GM18502 (cell line): Measurements from ENCODE around the gene MAEL.
"Not testable (repeated sequence)": the region's sequence is repeated elsewhere in the genome, so short reads cannot be mapped to it uniquely, and the experiment has no call there.

Experiments
- ATAC-seq: cut with Tn5 transposase; IDR thresholded peaks from one replicate; pipeline ENCODE4 v1.9.1; 2021; ENCODE audit warnings: mild to moderate bottlenecking; ENCODE audit not compliant: unreplicated experiment, poor library complexity

The MAEL gene

GRCh38 chr1:166975361-166976129 is 13.5 kb upstream of the MAEL start, which contains the start of gene ILDR2:
Gene ILDR2 (minus strand): TSS chr1:166975540. CDS start chr1:166975268, 272 bp downstream.
- peak; percentile 72 for ATAC-seq

DNA sequence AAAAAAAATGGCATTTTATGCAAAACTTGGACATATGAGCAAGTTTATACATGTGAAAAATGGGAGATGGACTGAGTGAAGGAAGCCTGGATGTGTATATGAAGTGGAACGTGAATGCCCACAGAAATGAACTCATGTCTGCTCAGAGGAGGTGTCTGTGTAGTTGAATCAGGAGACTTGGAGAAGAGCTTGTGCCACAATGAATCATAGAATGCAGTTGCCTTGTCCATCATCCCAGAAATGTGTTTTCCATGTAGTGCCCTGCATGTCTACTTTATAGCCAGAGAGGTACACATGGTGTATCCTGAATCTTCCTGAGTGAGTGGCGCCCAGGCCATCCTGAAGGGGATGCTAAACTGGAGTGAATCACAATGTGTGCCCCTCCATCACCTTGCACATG is 11.1 kb upstream of the MAEL start:
- no peak for ATAC-seq

GRCh38 chr1:166978821-166979220 is 10.3 kb upstream of the MAEL start:
- peak; percentile 48 for ATAC-seq

DNA sequence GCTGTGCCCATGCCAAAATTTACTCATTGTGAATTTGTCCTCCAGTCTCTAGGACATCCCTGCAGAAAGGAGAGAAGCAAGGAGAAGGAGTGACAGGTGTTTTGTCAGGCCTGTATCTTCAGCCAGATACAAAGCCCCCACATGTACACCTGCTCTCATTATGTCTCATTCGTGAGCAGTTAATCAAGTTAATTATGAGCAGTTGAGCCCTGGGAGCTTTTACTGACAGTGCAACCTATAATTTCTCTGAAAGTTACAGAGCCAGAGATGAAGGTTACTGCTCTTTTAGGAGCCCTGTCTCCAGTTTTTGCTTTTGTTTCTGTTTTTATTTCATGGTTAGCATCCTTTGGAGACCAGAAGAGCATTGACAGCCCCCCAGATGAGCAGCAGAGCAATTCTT is 8.7 kb upstream of the MAEL start:
- no peak for ATAC-seq

GRCh38 chr1:166980818-166981217 is 8.3 kb upstream of the MAEL start:
- ATAC-seq: no peak

DNA sequence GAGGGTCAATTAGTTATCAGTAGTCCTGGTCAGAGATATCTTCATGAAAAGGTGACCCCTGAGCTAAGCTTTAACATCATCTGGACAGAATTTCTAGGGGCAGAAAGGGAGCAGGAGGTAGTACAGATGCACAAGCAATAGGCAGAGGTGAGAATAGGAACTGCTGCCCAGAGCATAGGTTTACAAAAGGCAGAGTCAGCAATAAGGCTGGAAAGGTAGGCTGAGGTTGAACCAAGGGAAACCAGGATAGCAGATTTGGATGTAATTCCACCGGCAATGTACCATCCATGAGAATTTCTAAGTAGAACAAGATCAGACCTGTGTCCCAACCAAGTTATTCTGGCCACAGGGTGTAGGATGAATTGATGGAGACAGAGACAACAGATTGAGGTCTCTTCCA is 7.5 kb upstream of the MAEL start:
- no peak for ATAC-seq

- ATAC-seq: peak; percentile 38
Observed at GRCh38 chr1:166999075-166999474, 10.0 kb downstream of the MAEL start.

DNA sequence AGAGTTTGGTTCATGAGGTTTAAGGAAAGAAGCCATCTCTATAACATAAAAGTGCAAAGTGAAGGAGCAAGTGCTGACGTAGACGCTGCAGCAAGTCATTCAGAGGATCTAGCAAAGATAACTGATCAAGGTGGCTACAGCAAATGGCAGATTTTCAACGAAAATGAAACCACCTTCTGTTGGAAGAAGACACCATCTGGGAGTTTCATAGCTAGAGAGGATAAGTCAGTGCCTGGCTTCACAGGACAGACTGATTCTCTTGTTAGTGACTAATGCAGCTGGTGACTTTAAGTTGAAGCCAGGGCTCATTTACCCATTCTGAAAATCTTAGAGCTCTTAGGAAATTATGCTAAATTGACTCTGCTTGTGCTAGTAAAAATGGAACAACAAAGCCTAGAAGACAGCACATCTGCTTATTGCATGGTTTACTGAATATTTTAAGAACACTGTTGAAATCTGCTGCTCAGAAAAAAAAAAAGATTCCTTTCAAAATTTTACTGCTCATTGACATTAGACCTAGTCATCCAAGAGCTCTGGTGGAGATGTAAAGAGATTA is 10.5 kb downstream of the MAEL start:
- peak; percentile 66 for ATAC-seq

- ATAC-seq: no peak
Observed at GRCh38 chr1:167000546-167000945, 11.5 kb downstream of the MAEL start.

DNA sequence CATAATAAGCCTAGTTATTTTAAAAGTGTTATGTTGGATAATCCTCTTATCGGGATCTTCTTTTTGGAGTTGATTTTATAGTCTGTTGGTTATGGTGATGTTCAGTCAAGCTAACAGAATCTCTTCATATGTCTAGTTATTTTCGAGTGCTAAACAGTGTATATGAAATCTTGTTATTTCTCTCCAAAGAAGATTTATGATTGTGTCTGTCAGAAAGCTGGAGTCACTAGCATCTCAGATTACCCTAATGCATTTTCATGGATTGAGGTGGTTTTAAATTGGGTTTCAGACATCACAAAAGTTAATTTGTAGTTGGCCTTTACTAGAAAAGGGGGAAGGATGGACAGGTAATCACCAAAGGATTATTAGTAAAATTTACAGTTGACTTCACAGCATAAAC is 13.3 kb downstream of the MAEL start:
- no peak for ATAC-seq

DNA sequence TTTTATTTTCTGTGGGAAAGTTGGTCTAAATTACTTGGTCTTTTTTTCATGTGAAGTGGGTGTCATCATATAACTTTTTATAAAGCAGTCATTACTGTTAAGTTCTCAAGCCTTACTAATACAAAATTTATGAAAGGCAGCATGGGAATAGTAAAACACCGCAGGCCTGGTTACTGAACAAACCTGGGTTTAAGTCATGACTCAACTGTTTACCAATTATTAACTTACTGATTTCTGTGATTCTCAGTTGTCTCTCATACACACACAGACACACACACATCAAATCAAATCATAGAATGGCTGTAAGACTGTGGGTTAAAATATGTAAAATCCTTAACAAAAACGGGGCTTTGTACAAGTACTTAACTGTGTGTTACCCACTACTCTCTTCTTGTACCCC is 14.6 kb downstream of the MAEL start:
- ATAC-seq: no peak

- ATAC-seq: no peak
Observed at GRCh38 chr1:167011560-167012191, 22.6 kb downstream of the MAEL start.

DNA sequence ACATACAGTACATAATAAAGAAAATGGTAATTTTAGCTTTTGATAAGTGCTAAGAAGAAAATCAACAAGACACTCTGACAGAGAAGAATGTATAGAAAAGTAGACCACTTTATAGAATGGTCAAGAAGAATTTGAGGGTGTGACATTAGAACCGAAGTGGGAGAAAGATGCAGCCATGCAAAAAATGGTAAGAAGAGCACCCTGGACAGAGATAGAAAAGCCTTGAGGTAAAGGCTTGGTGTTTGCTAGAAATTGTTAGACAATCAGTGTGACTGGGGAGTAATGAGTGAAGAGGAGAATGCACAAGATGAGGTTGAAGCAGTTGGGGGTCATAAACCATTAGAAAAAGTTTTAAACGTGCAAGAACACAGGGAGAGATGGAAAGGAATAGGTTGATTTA is 23.5 kb downstream of the MAEL start:
- no peak for ATAC-seq

- ATAC-seq: no peak
Observed at GRCh38 chr1:167013108-167013929, 24.2 kb downstream of the MAEL start.

DNA sequence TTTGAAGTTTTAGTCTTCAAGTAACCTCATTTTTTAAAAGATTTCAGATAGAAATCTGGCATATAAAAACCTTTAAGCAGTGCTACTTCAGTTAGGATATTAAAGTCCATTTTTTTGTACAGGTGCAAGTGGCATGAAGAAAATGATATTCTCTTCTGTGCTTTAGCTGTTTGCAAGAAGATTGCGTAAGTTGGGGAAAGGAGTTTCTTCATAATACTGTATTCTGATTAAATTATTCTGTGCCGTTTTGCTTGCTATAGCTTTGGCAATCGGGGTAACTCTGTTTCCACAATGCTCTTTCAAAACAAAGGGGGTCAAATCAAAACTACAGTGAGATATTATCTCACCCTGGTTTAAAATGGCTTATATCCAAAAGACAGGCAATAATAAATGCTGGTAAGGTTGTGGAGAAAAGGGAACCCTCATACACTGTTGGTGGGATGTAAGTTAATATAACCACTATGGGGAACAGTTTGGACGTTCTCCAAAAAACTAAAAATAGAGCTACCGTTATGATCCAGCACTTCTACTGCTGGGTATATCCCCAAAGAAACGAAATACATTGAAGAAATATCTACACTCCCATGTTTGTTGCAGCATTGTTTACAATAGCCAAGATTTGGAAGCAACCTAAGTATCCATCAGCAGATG is 27.1 kb downstream of the MAEL start:
- ATAC-seq: no peak

DNA sequence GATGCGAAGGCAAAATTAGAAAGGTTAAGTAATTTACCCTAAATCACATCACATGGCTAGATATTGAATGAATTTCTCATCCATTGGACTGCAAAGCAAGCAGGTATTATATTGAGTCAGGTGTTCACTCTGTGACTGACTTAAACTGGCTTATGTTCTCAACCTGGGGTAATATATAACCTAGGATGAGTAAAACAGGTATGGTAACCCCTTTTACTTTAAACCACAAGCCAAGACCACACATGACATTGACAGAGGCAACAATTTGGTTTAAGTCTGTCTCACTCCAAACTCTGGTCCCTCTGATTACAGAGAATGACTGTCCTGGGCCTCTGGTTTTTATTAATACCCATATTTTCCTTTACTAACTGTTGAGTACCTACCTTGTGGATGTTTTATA is 33.3 kb downstream of the MAEL start:
- no peak for ATAC-seq

- ATAC-seq: not testable (repeated sequence)
Observed at GRCh38 chr1:167029553-167029952, 40.5 kb downstream of the MAEL start.

GRCh38 chr1:167033646-167034045 is 44.6 kb downstream of the MAEL start:
- no peak for ATAC-seq

GRCh38 chr1:167043752-167044488 is 54.8 kb downstream of the MAEL start:
- ATAC-seq: peak; percentile 99

DNA sequence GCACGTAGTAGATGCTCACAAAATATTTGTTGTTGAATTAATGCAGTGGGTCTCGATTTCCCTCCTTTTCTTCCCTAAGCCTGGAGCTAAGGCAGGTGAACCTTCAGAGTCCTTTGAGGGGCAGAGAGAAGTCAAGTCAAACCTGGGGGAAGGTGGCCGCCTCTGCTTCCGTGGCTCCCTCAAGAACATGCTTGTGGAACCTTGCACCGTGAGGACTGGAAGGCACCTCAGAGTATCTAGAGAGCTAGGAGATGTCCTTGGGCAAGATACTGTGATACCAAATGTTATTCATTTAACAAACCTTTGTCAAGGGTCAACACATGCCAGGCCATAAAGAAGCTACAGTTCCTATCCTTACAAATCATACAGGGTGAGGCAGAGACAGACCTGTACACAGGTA is 62.8 kb downstream of the MAEL start:
- no peak for ATAC-seq
